H1 (cell line): ENCODE data around the gene LDLRAD3. TPM values are rescaled to one million over a fixed set of nuclear protein-coding genes. Genes with fewer than 3 reads are reported as not detected.

Experiments used
- CTCF ChIA-PET: fragments of 300-600 bp; sonication (Branson Sonifier 250); formaldehyde crosslinking; loops from one replicate; lab custom pipeline; 2021; ENCODE audit not compliant: partially characterized antibody; lab: Charles Lee
- POLR2A ChIA-PET: fragments of 300-600 bp; sonication (Branson Sonifier 250); formaldehyde crosslinking; loops from one replicate; lab custom pipeline; 2021; ENCODE audit warnings: inconsistent platforms; ENCODE audit not compliant: partially characterized antibody; lab: Charles Lee
- DNase-seq, 2 experiments: peaks; one replicate each; pipeline versions ENCODE4 v3.0.0 to v3.0.0-alpha.2; 2010 to 2022; ENCODE audit warnings: low spot score in 2 of 2, low read depth in 1 of 2, mixed read lengths in 1 of 2
- FAIRE-seq: peaks from 2 replicates; lab custom pipeline; 2011; peaks lifted over from hg19 to GRCh38; lab: Jason Lieb, UNC
- H2AFZ ChIP-seq: 2 replicates; pipeline ENCODE4 v1.8.1; 2012; ENCODE audit warnings: low read length, inconsistent platforms
- H2AK5ac ChIP-seq: 2 replicates; pipeline ENCODE4 v1.6.1; 2013; ENCODE audit warnings: low read depth, low read length
- H2BK120ac ChIP-seq: replicated peaks from 2 replicates; pipeline ENCODE3; 2013; ENCODE audit warnings: low read depth, low read length, inconsistent platforms
- H2BK12ac ChIP-seq: 2 replicates; pipeline ENCODE4 v1.6.1; 2013; ENCODE audit warnings: low read depth, low read length
- H2BK15ac ChIP-seq: 2 replicates; pipeline ENCODE4 v1.6.1; 2013; ENCODE audit warnings: low read length
- H2BK20ac ChIP-seq: 2 replicates; pipeline ENCODE4 v1.6.1; 2013; ENCODE audit warnings: low read length
- H2BK5ac ChIP-seq: 2 replicates; pipeline ENCODE4 v1.6.1; 2013; ENCODE audit warnings: low read depth, low read length
- H3K14ac ChIP-seq: 2 replicates; pipeline ENCODE4 v1.6.1; 2013; ENCODE audit warnings: inconsistent platforms; ENCODE audit not compliant: insufficient read length
- H3K18ac ChIP-seq: 2 replicates; pipeline ENCODE4 v1.6.1; 2013; ENCODE audit warnings: low read length; ENCODE audit errors: extremely low read depth
- H3K23ac ChIP-seq: 2 replicates; pipeline ENCODE4 v1.6.1; 2013; ENCODE audit warnings: inconsistent platforms; ENCODE audit not compliant: insufficient read length
- H3K23me2 ChIP-seq: 2 replicates; pipeline ENCODE4 v1.6.1; 2013; ENCODE audit warnings: low read depth, low read length
- H3K27ac ChIP-seq: 2 replicates; pipeline ENCODE4 v1.6.1; 2011; ENCODE audit warnings: low read depth, low read length, inconsistent platforms
- H3K27me3 ChIP-seq, 4 experiments: replicated peaks in 1 of 4; 1 replicate in 1 of 4; 2 replicates in 3 of 4; pipeline versions ENCODE4 v1.6.1 to v1.8.1; 2011 to 2013; ENCODE audit warnings: low read length in 3 of 4, mild to moderate bottlenecking in 3 of 4, inconsistent platforms in 2 of 4, mixed read lengths in 2 of 4, moderate library complexity in 1 of 4; ENCODE audit not compliant: control insufficient read depth in 3 of 4, insufficient read depth in 3 of 4; ENCODE audit errors: extremely low read depth in 1 of 4
- H3K36me3 ChIP-seq, 4 experiments: 2 replicates each; pipeline versions ENCODE4 v1.6.1 to v1.8.1; 2011 to 2013; ENCODE audit warnings: mild to moderate bottlenecking in 4 of 4, low read length in 3 of 4, moderate library complexity in 2 of 4, control low read depth in 1 of 4, inconsistent platforms in 1 of 4; ENCODE audit not compliant: insufficient read depth in 4 of 4, control insufficient read depth in 2 of 4
- H3K4ac ChIP-seq: replicated peaks from 2 replicates; pipeline ENCODE3; 2013; ENCODE audit warnings: low read length, low read depth, mixed read lengths, inconsistent platforms; ENCODE audit not compliant: insufficient read length
- H3K4me1 ChIP-seq, 4 experiments: replicated peaks in 1 of 4; 1 replicate in 1 of 4; 2 replicates in 3 of 4; pipeline versions ENCODE4 v1.6.1 to v1.8.1; 2011 to 2013; ENCODE audit warnings: low read length in 3 of 4, inconsistent platforms in 2 of 4, mixed read lengths in 1 of 4; ENCODE audit not compliant: insufficient read depth in 4 of 4, control insufficient read depth in 3 of 4
- H3K4me2 ChIP-seq, 2 experiments: 2 replicates each; pipeline versions ENCODE4 v1.6.1 to v1.8.1; 2011 to 2013; ENCODE audit warnings: low read depth in 2 of 2, low read length in 2 of 2, control low read depth in 1 of 2, inconsistent platforms in 1 of 2, mild to moderate bottlenecking in 1 of 2; ENCODE audit not compliant: insufficient read depth in 1 of 2
- H3K4me3 ChIP-seq, 4 experiments: fragments of 200-600, 300-600 bp in 1 of 4; sonication (generic), shearing (Covaris generic), sonication (Bioruptor Twin) in 1 of 4; 2 replicates each; pipeline versions ENCODE4 v1.5.1 to v1.8.1; 2011 to 2016; ENCODE audit warnings: low read length in 4 of 4, low read depth in 3 of 4, control low read depth in 2 of 4, inconsistent platforms in 2 of 4, mild to moderate bottlenecking in 2 of 4, mixed read lengths in 1 of 4, moderate library complexity in 1 of 4; ENCODE audit not compliant: insufficient read depth in 2 of 4; ENCODE audit errors: extremely low read depth in 1 of 4
- H3K56ac ChIP-seq: replicated peaks from 2 replicates; pipeline ENCODE3; 2013; ENCODE audit warnings: low read depth, mild to moderate bottlenecking, mixed read lengths, low read length, inconsistent platforms; ENCODE audit not compliant: insufficient read length
- H3K79me1 ChIP-seq: 2 replicates; pipeline ENCODE4 v1.6.1; 2013; ENCODE audit warnings: low read depth, low read length, control low read depth
- H3K79me2 ChIP-seq, 2 experiments: 2 replicates each; pipeline versions ENCODE4 v1.6.1 to v1.8.1; 2012 to 2013; ENCODE audit warnings: low read length in 2 of 2, mild to moderate bottlenecking in 2 of 2, inconsistent platforms in 1 of 2; ENCODE audit not compliant: insufficient read depth in 2 of 2, control insufficient read depth in 1 of 2
- H3K9ac ChIP-seq, 4 experiments: replicated peaks in 1 of 4; 1 replicate in 1 of 4; 2 replicates in 3 of 4; pipeline versions ENCODE4 v1.6.1 to v1.8.1; 2011 to 2013; ENCODE audit warnings: low read depth in 3 of 4, low read length in 3 of 4, control low read depth in 2 of 4, mild to moderate bottlenecking in 2 of 4, moderate library complexity in 2 of 4, inconsistent platforms in 1 of 4; ENCODE audit errors: extremely low read depth in 1 of 4
- H3K9me3 ChIP-seq, 2 experiments: 2 replicates each; pipeline versions ENCODE4 v1.6.1 to v1.8.1; 2012 to 2013; ENCODE audit warnings: mild to moderate bottlenecking in 2 of 2, moderate library complexity in 2 of 2, control low read depth in 1 of 2, inconsistent platforms in 1 of 2, low read depth in 1 of 2, low read length in 1 of 2, mixed read lengths in 1 of 2; ENCODE audit not compliant: insufficient read depth in 2 of 2
- H4K20me1 ChIP-seq, 2 experiments: replicated peaks in 1 of 2; 2 replicates each; pipeline versions ENCODE3 to v1.8.1; 2011 to 2013; ENCODE audit warnings: inconsistent platforms in 2 of 2, low read length in 2 of 2, mild to moderate bottlenecking in 1 of 2; ENCODE audit not compliant: insufficient read depth in 2 of 2, control insufficient read depth in 1 of 2
- H4K5ac ChIP-seq: 2 replicates; pipeline ENCODE4 v1.6.1; 2013; ENCODE audit warnings: low read length, low read depth, mixed read lengths, inconsistent platforms; ENCODE audit not compliant: insufficient read length
- H4K8ac ChIP-seq: 2 replicates; pipeline ENCODE4 v1.8.0; 2013; ENCODE audit warnings: mild to moderate bottlenecking, moderate library complexity, low read length, inconsistent platforms; ENCODE audit not compliant: insufficient read depth; ENCODE audit errors: extremely low read depth
- H4K91ac ChIP-seq: replicated peaks from 2 replicates; pipeline ENCODE3; 2013; ENCODE audit warnings: low read length, mixed read lengths, inconsistent platforms; ENCODE audit not compliant: insufficient read length
- JUN ChIP-seq: IDR thresholded peaks from 2 replicates; pipeline ENCODE4 v1.6.1; 2011; ENCODE audit warnings: low read depth, mild to moderate bottlenecking, improper control_type of control experiment, low read length
- RNF2 ChIP-seq: fragments of 200-900, 300-1000 bp; sonication (generic); IDR thresholded peaks from 2 replicates; pipeline ENCODE4 v1.7.1; 2016; ENCODE audit warnings: borderline replicate concordance, low read depth, mild to moderate bottlenecking, antibody characterized with exemption, low read length; ENCODE audit not compliant: poor library complexity, severe bottlenecking; ENCODE audit errors: missing control alignments
- TEAD4 ChIP-seq: IDR thresholded peaks from 2 replicates; pipeline ENCODE4 v1.6.1; 2012; ENCODE audit warnings: low read depth, low read length, inconsistent platforms, mixed read lengths
- ZNF274 ChIP-seq: IDR thresholded peaks from 2 replicates; pipeline ENCODE4 v1.7.0; 2012; ENCODE audit warnings: low read length, borderline replicate concordance; ENCODE audit errors: extremely low read depth
- WGBS, 2 experiments: shearing (Covaris generic) in 1 of 2; methylation state at CpG; one replicate each; pipeline versions ENCODE4 v1.1.6 to v1.1.7; 2013 to 2015; ENCODE audit warnings: low lambda C conversion rate in 2 of 2, mixed read lengths in 2 of 2, inconsistent platforms in 1 of 2, low coverage in 1 of 2, missing lambda C conversion rate in 1 of 2; ENCODE audit not compliant: insufficient replicate concordance in 2 of 2, insufficient coverage in 1 of 2, insufficient read length in 1 of 2; ENCODE audit errors: extremely low coverage in 1 of 2, missing lambda C conversion rate in 1 of 2; 5-methylcytosine and 5-hydroxymethylcytosine counted together
- polyA plus RNA-seq, 7 experiments: library from polyadenylated mRNA; depleted of rRNA in 3 of 7; stranded (reverse) in 5 of 7; unstranded in 2 of 7; fragments of >200 nt in 5 of 7; fragments of 200-250 nt in 2 of 7; gene quantifications; 1 replicate in 5 of 7; 2 replicates in 1 of 7; 4 replicates in 1 of 7; pipeline versions ENCODE4 v1.2.1 to v1.2.3, GENCODE V29; 2011 to 2013; ENCODE audit warnings: missing spikeins in 2 of 7, mixed read lengths in 2 of 7
- total RNA-seq: library from RNA; stranded (reverse); fragmentation: NEBNext Ultra II Directional; extraction: Animal tissue kit (Norgen Biotek cat#: 25700); gene quantifications from 2 replicates; pipeline ENCODE4 v1.2.1, GENCODE V29; 2021
- TF ChIP-seq, protein P1 (sequence below): IDR thresholded peaks from 2 replicates; pipeline ENCODE4 v1.6.1; 2011; ENCODE audit warnings: low read length, improper control_type of control experiment

LDLRAD3 gene
- total and polyA plus RNA-seq, 2 of the 8 experiments (the other 6 are each of a cell fraction or from before 2014, with no cell fraction given), result 18.6 to 22.8 TPM

DNA sequence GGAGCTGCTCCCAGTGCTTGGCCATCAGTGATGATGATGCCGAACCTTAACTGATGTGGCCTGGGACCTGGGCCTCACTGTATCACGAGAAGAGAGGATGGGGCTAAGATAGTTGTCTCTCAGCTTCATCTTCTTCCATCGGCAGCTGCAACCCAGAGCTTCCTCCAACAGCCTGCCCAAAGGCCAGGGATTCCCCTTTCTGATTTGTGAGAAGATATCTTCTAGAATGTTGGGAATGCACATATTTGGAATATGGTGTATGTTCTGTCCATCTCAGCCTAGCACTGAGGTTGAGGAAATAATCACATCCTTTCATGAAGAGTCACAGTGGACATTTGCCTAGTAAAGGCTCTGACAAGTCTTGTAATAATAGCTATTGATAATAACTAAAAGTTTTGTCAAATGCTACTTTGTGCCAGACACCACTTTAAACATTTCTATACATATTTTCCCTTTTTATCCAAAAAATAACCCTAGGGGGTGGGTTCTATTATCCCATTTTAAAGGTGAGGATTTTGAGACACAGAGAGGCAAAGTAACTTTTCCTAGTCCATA, 272.3 kb downstream of the LDLRAD3 start:
- POLR2A ChIA-PET, result no interaction called here
- no peak for DNase-seq
- no peak for FAIRE-seq

More for the DNA sequence above, 272.3 kb downstream of the LDLRAD3 start:
- Histone ChIP-seq H3K27me3 (peaks cover 0 to 2% (median 0%) of the 10 kb centered on the region in 4 experiments; a peak in 1 of 7 replicates), H3K18ac (no peak overlapping the region), H2BK12ac (no peak overlapping the region), H2AK5ac (no peak overlapping the region), H4K91ac (no peak overlapping the region), H3K36me3 (no peaks in the 10 kb centered on the region), H3K9ac (no peak overlapping the region), H3K14ac (no peak overlapping the region), H2BK120ac (no peak overlapping the region), H3K79me2 (no peaks in the 10 kb centered on the region), H3K27ac (no peak overlapping the region), H2BK20ac (no peak overlapping the region), H3K56ac (no peak overlapping the region), H2BK15ac (no peak overlapping the region), H2AFZ (no peak overlapping the region), H3K4ac (no peak overlapping the region), H3K4me2 (no peak overlapping the region), H3K23me2 (no peaks in the 10 kb centered on the region), H2BK5ac (no peak overlapping the region), H4K20me1 (no peaks in the 10 kb centered on the region), H4K5ac (no peak overlapping the region), H3K4me3 (no peak overlapping the region), H3K9me3 (0 out of 4 replicates have a peak, but pooled peaks cover 3 to 7% of the 10 kb centered on the region in 2 experiments), H3K23ac (no peak overlapping the region), H3K79me1 (no peaks in the 10 kb centered on the region), H3K4me1 (peaks cover 0 to 6% (median 3%) of the 10 kb centered on the region in 4 experiments; a peak in 4 of 7 replicates), H4K8ac (no peak overlapping the region)
- TF ChIP-seq RNF2 (no peak), TEAD4 (no peak), JUN (no peak), ZNF274 (no peak)
- TF ChIP-seq, protein P1, sequence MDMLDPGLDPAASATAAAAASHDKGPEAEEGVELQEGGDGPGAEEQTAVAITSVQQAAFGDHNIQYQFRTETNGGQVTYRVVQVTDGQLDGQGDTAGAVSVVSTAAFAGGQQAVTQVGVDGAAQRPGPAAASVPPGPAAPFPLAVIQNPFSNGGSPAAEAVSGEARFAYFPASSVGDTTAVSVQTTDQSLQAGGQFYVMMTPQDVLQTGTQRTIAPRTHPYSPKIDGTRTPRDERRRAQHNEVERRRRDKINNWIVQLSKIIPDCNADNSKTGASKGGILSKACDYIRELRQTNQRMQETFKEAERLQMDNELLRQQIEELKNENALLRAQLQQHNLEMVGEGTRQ, result no peak
- CTCF ChIA-PET, result interaction anchor here (0.6 to 1.4 kb wide), 5 partner anchors 42 to 498 kb away, joined by 3 to 4 read pairs (median 3); no protein-coding TSS in a partner anchor
- WGBS, 2 experiments, result 88% methylated on average over 3 of the region's 3 CpGs; no CpG with 5 or more reads in 1 of the 2 experiments
